IPS-NIHi11 (cell line): Measurements from ENCODE around the gene ZNF224.

Experiments used
- DNase-seq: peaks from one replicate; pipeline ENCODE4 v3.0.0; 2012; ENCODE audit warnings: mixed read lengths, low spot score

The ZNF224 gene

DNA sequence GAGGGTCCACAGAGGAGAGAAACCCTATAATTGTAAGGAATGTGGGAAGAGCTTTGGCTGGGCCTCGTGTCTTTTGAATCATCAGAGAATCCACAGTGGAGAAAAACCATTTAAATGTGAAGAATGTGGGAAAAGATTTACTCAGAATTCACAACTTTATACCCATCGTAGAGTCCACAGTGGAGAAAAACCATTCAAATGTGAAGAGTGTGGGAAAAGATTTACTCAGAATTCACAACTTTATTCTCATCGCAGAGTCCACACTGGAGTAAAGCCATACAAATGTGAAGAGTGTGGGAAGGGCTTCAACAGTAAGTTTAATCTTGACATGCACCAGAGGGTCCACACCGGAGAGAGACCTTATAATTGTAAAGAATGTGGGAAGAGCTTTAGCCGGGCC lies 37.8 kb downstream of the ZNF224 start:
- no peak for DNase-seq

DNA sequence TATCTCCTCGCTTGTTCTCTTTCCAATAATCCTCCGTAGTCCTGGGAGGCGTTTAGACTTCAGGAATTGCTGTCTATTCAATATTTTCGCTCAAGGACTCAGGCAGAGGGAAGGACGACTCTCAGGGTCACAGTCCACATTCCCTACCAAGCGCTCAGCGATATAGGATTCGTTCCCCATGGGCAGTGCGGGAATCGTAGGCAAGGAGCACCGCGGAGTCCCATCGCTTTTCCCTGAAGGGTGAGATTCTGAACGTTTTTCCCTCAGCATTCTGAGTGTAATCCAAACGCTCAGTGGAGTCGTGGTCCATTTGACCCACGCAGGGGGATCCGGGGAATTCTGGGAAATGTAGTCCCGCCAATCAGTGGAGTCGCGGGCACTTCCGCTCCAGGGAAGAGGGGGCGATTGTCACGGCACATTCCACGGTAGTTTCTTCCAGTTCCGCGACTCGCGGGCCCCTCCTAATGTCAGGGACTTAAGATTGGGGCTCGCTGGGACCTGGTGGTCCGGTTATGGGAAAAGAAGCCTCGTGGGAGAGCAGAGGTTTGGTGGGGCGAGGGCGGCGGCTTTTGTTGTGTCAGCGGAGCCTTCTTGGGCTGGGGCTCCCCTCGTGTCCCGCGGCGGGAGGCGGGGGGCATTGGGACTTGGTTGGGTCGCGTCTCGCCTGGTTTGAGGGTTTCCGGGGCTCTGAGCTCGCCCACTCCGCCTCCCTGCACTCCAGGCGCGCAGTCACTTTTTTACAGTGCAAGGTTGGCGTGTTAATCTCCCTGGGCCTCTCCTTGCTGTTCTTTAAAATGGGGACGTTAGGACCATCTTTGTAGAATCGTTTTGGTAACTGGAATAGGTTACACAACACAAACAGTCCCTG lies 47.3 kb downstream of the ZNF224 start, which contains the start of gene ZNF234:
TSS of gene ZNF234 (plus strand) at position 364 of the 868 bp plus-strand sequence. CDS start 3,079 bp downstream, outside the sequence.
- peak; percentile 90 for DNase-seq

GRCh38 chr19:44142059-44142433 lies 47.9 kb downstream of the ZNF224 start:
- DNase-seq: no peak

DNA sequence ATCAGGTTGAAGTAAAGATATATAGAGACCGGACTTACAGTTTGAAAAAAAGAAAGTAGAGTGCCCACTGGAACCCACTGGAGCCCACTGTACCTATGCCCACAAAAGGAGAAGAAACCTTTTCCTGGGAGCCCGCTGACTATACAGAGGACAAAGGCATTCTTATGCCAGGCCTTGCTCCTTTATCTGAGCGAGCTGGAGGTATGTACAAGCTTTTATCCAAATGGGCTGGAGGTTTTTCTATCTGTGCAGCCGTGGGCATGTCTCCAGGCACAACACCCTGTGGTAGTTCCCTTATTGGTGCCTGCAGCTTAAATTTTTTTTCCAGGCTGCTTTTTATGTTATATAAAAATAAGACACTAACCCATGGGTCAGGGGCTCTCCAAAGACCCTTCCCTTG lies 55.6 kb downstream of the ZNF224 start:
- DNase-seq: no peak

DNA sequence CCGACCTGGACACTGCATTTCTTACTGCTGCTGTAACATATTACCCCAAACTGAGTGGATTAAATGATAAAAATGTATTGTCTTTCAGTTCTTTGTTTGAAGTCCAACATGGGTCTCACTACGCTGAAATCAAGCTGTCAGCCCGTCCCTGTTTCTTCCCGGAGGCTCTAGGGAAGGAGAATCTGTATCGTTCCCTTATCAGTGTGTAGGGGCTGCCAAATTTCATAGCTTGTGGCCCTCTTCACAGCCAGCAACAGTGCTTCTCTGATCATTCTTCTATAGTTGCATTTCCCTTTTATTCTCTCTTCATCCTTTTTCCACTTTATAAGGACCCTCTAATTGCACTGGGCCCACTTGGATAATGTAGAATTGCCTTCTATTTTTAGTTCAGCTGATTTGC lies 57.3 kb downstream of the ZNF224 start:
- no peak for DNase-seq

GRCh38 chr19:44156475-44156874 lies 62.3 kb downstream of the ZNF224 start:
- DNase-seq: no peak
